Activated CD4-positive, alpha-beta T cell treated with anti-CD3 and anti-CD28 coated beads, Interleukin-2, amount 50 U/mL, for 1 hour (primary cell): Measurements from ENCODE around the gene NDUFS7.

Source experiments
- DNase-seq: peaks from one replicate; pipeline ENCODE4 v3.0.0-alpha.2; 2020

Gene NDUFS7

DNA sequence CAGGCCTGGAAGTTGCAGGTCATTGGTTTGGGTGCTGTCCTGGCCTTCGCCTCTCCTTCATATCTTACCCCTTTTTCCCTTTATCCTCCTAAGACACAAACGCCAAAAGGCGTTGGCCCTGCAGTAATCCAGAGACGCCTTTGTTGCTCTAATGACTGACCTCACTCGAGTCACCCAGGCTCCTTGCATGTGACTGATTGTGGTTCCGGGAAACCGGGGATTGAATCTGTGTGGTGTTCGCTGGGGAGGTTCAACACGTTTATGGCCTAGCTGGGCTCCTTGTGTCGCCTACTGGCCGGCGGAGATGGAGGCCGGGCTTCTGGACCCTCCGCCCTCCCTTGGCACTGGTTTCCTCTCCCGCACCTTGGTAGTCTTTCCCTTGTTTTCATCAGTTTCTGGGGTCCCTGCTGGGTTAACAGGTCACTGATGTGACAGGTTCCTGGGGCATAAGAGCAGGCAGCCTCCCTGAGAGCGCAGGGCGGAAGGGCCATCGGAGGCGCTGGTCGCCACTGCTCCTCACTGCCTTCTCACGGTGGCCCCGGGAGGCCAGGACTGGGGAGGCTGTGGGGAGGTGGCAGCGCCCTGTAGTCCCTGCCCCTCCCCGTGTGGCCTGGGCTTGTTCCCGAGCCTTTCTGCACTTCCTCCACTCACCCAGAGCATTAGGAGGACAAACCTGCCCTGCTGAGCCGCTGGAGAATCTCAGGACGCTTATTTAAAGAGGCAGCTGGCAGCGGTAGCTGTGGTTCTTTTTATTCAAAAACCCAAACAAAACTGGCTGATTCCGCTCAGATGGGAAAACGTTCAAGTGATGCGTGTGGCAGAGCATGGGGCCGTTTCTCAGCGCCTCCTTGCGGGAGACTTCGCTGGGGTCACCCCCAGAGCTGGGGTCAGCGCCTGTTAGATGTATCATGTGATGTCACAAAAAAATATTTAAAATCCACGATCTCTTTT lies 18.1 kb upstream of the NDUFS7 start:
- DNase-seq = no peak

GRCh38 chr19:1366296-1366695 lies 17.4 kb upstream of the NDUFS7 start:
- DNase-seq = no peak

DNA sequence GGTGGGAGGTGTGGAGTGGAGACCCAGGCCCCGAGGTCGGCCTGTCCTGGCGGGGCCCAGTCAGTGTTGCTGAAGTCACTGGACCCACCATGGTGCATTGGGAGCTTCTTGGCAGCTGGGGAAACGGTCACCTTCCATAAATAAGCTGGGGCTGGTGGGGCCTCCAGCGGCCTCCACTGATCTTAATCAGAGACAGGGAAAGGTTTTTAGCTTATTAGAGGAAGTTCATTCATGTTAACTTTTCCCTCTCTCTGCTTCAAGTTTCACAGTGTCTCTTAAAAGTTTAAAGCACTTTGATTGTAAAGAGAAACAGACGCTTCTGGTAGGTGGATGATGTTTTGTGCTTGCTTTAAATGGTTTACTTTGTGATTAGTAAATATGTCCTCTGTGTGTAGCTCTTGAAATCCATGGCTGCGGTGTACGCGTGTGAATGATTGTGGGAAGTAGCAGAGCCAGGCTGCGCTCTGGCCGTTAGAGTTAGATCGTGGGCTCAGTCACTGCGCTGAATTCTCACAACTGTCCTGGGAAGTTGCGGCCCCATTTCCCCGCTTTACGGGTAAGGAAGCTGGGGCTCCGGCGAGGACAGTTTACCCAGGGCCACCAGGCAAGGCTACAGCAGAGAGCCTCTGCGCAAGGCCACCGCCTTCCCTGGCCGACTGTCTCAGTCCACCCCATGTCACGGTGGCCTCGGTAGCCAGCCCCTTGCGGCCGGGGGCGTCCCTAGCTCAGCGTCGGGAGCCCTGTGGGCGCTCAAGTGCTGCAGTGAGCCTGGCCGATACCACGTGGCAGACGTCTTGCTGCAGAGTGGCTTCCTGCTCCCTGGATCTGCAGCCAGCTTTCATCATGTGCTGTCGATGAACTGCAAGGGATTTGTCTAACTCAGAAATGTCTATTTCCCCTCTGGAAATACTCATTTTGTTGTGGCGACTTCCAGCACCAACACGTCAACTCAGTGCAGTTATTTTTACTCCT lies 16.5 kb upstream of the NDUFS7 start:
- no peak for DNase-seq

GRCh38 chr19:1369214-1369805 lies 14.4 kb upstream of the NDUFS7 start:
- no peak for DNase-seq

GRCh38 chr19:1370579-1371361 lies 12.9 kb upstream of the NDUFS7 start:
- DNase-seq = no peak

GRCh38 chr19:1373042-1373533 lies 10.6 kb upstream of the NDUFS7 start:
- no peak for DNase-seq

DNA sequence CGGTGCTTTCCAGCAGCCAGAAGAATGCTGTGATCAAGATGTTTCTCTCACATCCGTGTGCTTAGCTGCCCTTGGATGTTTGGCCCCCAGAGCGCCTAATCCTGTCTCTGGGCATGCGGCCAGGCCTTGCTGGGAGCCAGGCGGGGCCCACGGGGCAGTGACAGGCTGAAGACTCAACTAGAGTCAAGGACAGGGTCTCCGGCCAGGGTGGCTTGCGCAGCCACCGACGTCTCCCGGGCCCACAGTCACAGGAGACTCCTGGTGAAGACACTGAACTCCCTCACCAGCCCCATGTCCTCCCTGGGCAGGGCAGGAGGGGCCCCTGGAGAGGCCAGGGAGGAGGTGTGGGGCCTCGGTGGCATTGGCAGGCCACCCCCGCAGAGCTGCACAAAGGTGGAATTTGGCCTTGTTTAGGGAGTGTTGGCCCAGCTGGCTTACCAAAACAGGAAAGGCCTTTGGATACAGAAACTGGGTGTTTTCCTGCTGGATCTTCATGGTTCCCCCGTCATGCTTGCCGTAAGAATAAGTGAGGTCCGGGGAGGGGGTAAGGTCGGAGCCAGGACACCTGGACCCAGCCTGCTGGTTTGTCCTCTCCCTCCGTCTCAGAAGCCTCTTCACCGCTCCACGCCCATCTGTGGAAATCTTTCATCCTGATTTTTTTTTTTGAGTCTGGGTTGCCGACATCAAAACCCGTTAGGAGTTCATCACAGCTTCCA lies 10.0 kb upstream of the NDUFS7 start:
- no peak for DNase-seq

DNA sequence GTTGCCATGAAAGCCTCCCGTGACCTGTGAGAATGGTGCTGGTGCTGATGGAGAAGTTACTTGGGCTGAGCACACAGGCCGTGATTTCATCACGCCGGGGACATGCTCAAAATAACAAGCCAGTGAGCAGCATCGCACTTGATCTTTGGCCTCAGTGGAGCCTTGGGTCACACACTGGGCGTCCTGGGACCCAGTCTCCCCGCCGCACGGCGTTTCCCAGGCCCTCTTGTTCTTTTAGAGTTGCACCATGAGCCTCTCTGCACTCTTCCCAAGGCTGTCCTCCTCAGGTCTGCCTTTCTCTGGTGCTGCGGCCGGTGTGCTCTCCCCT lies 9.5 kb upstream of the NDUFS7 start:
- no peak for DNase-seq

- no peak for DNase-seq
Measured at GRCh38 chr19:1376415-1376805, 7.3 kb upstream of the NDUFS7 start.

DNA sequence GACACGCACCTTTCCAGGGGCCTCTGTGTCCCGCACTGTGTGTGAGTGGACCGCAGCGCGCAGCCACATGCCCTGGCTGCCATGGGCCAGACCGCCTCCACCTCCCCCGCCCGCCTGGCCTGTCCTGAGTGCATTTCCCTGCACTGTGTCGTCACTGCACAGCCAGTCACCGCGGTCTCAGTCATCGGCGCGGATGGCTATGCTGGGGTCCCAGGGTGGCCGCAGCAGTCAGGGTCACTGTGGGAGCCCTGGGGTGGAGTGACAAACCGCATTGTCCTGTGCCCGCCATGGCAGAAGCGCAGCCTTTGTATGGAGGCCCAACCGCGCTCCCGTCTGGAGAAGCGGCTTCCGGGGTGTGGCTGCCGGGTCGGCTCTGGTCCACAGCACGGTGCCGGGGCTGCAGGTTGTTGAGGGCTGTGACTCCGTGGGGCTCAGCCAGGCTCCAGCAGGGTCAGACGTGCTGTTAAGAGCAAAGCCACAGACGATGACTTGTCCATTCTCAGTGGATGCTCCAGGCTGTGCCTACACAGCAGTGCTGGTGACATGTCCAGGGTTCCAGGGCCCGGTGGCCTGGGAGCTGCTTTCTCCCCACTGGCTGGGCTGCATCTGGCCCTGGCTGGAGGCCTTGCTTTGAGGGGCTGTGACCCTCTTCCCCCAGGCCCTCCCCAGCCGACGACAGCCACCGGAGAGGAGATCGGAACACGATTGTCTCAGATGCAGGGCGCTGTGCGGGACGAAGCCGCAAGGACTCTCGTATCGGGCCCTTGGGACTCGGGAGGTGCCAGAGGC lies 6.3 kb upstream of the NDUFS7 start:
- no peak for DNase-seq

DNA sequence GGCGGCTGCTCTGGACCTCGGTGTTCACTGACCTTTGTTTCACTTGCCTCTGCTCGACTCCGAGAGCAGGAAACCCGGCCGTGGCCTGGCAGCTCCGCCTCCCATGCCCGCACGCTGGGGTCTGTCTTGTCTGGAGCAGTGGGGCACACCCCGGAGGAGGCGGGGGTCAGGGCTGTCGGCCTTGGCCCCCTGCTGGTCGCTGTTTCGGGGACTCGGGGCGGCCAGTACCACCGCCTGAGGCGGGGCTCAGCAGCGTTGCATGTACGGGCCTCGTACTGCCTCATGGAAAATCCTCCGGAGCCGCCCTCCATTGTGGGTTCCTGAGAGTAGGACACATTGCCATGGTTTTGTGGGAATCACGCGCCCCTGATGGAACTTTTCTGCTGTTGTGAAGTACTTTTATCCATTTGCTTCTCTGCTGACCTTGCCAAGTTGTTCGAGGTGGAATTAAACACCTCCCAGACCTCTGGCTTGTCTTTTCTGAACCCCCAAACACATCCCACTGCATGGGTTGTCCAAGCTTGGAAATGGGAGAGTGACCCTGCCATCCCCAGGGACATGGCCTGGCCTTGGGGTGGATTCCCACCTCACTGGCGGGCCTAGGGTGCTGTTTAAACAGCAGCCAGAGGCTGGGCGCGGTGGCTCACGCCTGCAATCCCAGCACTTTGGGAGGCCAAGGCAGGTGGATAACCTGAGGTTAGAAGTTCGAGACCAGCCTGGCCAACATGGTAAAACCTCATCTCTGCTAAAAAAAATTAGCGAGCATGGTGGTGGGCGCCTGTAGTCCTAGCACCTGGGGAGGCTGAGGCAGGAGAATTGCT lies 5.5 kb upstream of the NDUFS7 start:
- no peak for DNase-seq

GRCh38 chr19:1379126-1379905 lies 4.4 kb upstream of the NDUFS7 start:
- no peak for DNase-seq

DNA sequence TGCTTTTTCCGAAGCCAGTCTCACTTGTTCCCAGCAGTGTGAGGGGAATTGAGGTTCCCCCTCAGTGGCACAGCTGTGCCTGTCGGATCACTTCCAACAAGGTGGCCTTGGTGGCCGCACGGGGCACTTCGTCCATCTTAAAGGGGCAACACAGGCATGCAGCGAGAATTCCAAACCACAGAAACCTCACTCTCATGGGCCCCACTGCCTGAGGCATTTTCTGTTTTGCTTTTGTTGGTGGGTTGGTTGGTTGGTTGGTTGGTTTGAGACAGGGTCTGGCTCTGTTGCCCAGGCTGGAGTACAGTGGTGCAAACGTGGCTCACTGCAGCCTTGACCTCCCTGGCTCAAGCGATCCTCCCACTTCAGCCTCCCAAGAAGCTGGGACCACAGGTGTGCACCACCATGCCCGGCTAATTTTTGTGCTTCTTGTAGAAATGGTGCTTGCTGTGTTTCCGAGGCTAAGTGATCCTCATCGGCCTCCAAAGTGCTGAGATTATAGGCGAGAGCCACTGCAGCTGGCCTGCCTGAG lies 3.7 kb upstream of the NDUFS7 start:
- no peak for DNase-seq

DNA sequence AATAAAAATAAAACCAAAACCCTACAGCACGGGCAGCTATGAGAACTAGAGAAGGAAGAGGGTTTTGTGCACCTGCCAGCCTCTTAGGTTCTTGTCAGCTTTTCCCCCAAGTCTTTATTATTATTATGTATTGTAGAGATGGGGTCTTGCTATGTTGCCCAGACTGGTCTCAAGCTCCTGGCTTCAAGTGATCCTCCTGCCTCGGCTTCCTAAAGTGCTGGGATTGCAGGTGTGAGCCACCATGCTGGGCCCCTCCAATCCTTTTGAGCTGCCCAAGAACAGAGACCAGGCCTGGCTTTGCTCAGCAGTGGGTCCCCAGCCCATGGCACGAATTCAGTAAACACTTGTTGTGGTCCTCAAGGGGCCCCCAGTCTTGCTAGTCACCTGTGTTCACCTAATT lies 1.5 kb upstream of the NDUFS7 start:
- no peak for DNase-seq

- DNase-seq = no peak
Measured at GRCh38 chr19:1383017-1383311, 743 bp upstream of the NDUFS7 start.

DNA sequence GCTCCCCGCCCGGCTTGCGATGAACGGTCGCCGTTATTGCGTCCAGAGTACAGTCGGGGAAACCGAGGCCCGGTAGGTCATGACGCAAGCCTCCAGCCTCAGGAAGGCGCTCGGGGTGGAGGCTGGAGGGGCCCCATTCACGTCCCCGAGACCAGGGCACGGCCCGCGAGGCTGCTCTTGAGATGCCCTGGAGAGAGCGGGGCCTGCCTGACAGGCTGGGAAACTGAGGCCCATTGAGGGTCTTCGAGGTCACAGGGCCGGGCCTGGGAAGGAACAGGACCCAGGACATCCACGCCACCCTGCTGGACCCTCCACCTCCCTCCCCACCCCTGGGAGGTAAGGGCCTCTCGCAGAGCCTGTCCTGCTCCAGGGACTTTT lies 367 bp downstream of the NDUFS7 start:
- no peak for DNase-seq

GRCh38 chr19:1384478-1385110 lies 887 bp downstream of the NDUFS7 start:
- no peak for DNase-seq

GRCh38 chr19:1385816-1386215 lies 2.1 kb downstream of the NDUFS7 start:
- DNase-seq = no peak
